Suprapubic skin (tissue), 4 donors: ENCODE results near the gene ALOX15. TPM values are rescaled to one million over a fixed set of nuclear protein-coding genes. Genes with fewer than 3 reads are reported as not detected.
A peak's percentile ranks its signal among the peaks of the same experiment; 100 is the strongest.
"Not testable (repeated sequence)": the region's sequence is repeated elsewhere in the genome, so short reads cannot be mapped to it uniquely, and the experiment has no call there.

Experiments
- DNase-seq, 2 donors: peaks; one replicate each; pipeline ENCODE4 v3.0.0-alpha.2; 2019; ENCODE audit warnings: low spot score in 2 of 2
- H3K27ac ChIP-seq: fragments of 200-600 bp; sonication (generic); one replicate; pipeline ENCODE4 v1.5.1; 2019
- H3K27me3 ChIP-seq: fragments of 200-600 bp; sonication (generic); one replicate; pipeline ENCODE4 v1.5.1; 2019
- H3K36me3 ChIP-seq: fragments of 200-600 bp; sonication (generic); one replicate; pipeline ENCODE4 v1.5.1; 2019
- H3K4me1 ChIP-seq: fragments of 200-600 bp; sonication (generic); one replicate; pipeline ENCODE4 v1.5.1; 2019
- H3K4me3 ChIP-seq: fragments of 200-600 bp; sonication (generic); one replicate; pipeline ENCODE4 v1.5.1; 2019; ENCODE audit warnings: mild to moderate bottlenecking
- H3K9me3 ChIP-seq: fragments of 200-600 bp; sonication (generic); one replicate; pipeline ENCODE4 v1.5.1; 2019
- CTCF ChIP-seq, 2 donors: fragments of 200-600 bp in 1 of 2; fragments of 450-650 bp in 1 of 2; sonication (generic) in 1 of 2; IDR thresholded peaks; one replicate each; pipeline ENCODE4 v1.5.1; 2016 to 2019; ENCODE audit warnings: antibody characterized with exemption in 2 of 2, mild to moderate bottlenecking in 1 of 2, moderate library complexity in 1 of 2
- EP300 ChIP-seq: sonication (generic); formaldehyde crosslinking; IDR thresholded peaks from one replicate; pipeline ENCODE4 v1.6.1; 2017; ENCODE audit warnings: antibody characterized with exemption
- POLR2A ChIP-seq, 2 donors: fragments of 450-650 bp; IDR thresholded peaks; one replicate each; pipeline ENCODE4 v1.6.1; 2017; ENCODE audit warnings: antibody characterized with exemption in 2 of 2, mild to moderate bottlenecking in 2 of 2, moderate library complexity in 2 of 2
- POLR2AphosphoS5 ChIP-seq, 3 donors: sonication (generic); formaldehyde crosslinking; IDR thresholded peaks; one replicate each; pipeline ENCODE4 v1.6.1; 2017; ENCODE audit warnings: antibody characterized with exemption in 3 of 3
- WGBS: methylation state at CpG from one replicate; pipeline ENCODE4 v1.1.5; 2018; 5-methylcytosine and 5-hydroxymethylcytosine counted together
- total RNA-seq, 4 donors: library from RNA; depleted of rRNA; stranded (reverse); fragments of >200 nt; gene quantifications; one replicate each; pipeline ENCODE4 v1.1.0, GENCODE V29; 2016

Gene ALOX15, protein sequence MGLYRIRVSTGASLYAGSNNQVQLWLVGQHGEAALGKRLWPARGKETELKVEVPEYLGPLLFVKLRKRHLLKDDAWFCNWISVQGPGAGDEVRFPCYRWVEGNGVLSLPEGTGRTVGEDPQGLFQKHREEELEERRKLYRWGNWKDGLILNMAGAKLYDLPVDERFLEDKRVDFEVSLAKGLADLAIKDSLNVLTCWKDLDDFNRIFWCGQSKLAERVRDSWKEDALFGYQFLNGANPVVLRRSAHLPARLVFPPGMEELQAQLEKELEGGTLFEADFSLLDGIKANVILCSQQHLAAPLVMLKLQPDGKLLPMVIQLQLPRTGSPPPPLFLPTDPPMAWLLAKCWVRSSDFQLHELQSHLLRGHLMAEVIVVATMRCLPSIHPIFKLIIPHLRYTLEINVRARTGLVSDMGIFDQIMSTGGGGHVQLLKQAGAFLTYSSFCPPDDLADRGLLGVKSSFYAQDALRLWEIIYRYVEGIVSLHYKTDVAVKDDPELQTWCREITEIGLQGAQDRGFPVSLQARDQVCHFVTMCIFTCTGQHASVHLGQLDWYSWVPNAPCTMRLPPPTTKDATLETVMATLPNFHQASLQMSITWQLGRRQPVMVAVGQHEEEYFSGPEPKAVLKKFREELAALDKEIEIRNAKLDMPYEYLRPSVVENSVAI
- 1 to 10 TPM in 1 of 4 donors, under 1 TPM in 3; 0.15 to 1.5 (median 0.36) TPM for total RNA-seq

- Histone ChIP-seq H3K4me1 (peaks cover 26% of the 10 kb centered on the region), H3K4me3 (peak within 1 kb of the TSS; percentile 7), H3K9me3 (no peaks in the 10 kb centered on the region), H3K27ac (no peak within 1 kb of the TSS), H3K36me3 (no peaks in the 10 kb centered on the region), H3K27me3 (peaks cover 59% of the 10 kb centered on the region)
- no peak for TF ChIP-seq POLR2A (IDR thresholded peaks at IDR 0.05)
- TF ChIP-seq EP300, result no peak
- no peak for TF ChIP-seq POLR2AphosphoS5 (IDR thresholded peaks at IDR 0.05)
- no peak for TF ChIP-seq CTCF (IDR thresholded peaks at IDR 0.05)
- DNase-seq, result no peak
- WGBS, result 19% methylated on average over 32 of the region's 58 CpGs
Measured at GRCh38 chr17:4641297-4642195, at the start of gene ALOX15. TSS of gene ALOX15 (minus strand) at chr17:4641678. CDS start at chr17:4641651, 27 bp downstream.

GRCh38 chr17:4690745-4691144, 49.3 kb upstream of the ALOX15 start:
- Histone ChIP-seq H3K27ac (no peak overlapping the region), H3K4me1 (no peaks in the 10 kb centered on the region), H3K4me3 (no peak overlapping the region), H3K27me3 (no peaks in the 10 kb centered on the region), H3K36me3 (peaks cover 29% of the 10 kb centered on the region), H3K9me3 (no peaks in the 10 kb centered on the region)
- DNase-seq, result no peak
- 75% methylated on average over 2 of the region's 2 CpGs for WGBS
- TF ChIP-seq EP300 (no peak), CTCF (IDR thresholded peaks at IDR 0.05) (no peak), POLR2A (IDR thresholded peaks at IDR 0.05) (no peak), POLR2AphosphoS5 (IDR thresholded peaks at IDR 0.05) (no peak)

GRCh38 chr17:4689872-4690271, 48.4 kb upstream of the ALOX15 start:
- H3K36me3 ChIP-seq, result peaks cover 35% of the 10 kb centered on the region
- 88% methylated on average over 12 of the region's 12 CpGs for WGBS
- H3K4me3 ChIP-seq, H3K4me1 ChIP-seq, H3K9me3 ChIP-seq, H3K27ac ChIP-seq, DNase-seq, H3K27me3 ChIP-seq: not testable (repeated sequence)

DNA sequence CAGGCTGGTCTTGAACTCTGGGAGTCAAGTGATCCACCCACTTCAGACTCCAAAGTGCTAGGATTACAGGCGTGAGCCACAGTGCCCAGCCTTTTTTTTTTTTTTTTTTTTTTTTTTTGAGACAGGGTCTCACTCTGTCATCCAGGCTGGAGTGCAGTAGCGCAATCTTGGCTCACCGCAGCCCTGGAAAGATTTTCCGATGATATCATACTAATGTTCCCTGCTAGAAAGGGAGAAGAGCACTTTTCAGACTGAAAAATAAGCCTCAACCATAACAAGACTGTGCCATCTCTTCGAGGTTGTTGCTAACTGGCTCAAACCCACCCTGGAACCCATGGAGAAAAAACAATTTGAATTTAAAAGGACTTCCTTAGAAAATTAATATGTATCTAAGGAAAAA, 42.3 kb upstream of the ALOX15 start:
- H3K27me3 ChIP-seq, H3K4me1 ChIP-seq, H3K27ac ChIP-seq, DNase-seq, H3K9me3 ChIP-seq, H3K4me3 ChIP-seq: not testable (repeated sequence)
- 79% methylated on average over 5 of the region's 5 CpGs for WGBS
- peaks cover 51% of the 10 kb centered on the region for H3K36me3 ChIP-seq

GRCh38 chr17:4679658-4680057, 38.2 kb upstream of the ALOX15 start:
- TF ChIP-seq EP300, result no peak
- Histone ChIP-seq H3K4me1 (no peaks in the 10 kb centered on the region), H3K27me3 (no peaks in the 10 kb centered on the region), H3K4me3 (no peak overlapping the region), H3K36me3 (peaks cover 79% of the 10 kb centered on the region), H3K27ac (no peak overlapping the region), H3K9me3 (no peaks in the 10 kb centered on the region)
- peak in 1 of 2 donors; percentile 55 for DNase-seq
- 74% methylated on average over 7 of the region's 7 CpGs for WGBS

DNA sequence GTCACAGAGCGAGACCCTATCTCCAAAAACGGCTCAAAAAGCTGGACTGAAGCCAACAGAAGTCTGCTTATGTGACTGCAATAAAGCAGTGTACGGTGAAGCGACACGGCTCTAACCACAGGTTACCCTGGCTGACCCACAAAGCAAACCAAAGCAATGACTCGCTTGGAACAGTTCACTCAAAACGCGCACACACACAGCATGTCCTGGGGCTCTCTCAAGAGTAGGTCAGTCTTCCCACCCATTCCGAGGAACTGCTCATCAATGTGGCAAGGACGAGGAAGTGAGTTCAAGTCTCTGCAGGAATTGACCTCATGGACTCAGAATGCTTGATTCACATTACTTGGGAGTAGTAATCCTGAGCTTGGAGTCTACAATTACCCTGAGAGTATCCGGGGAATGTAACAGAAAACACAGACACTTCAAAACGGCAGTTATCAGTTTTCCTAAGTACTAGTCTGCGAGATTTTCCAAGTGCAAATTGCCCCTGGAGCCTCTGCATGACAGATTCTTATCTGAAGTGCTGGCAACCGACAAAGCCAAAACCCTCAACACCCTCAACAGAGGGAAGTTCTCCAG, 37.1 kb upstream of the ALOX15 start:
- Histone ChIP-seq H3K4me3 (no peak overlapping the region), H3K27me3 (no peaks in the 10 kb centered on the region), H3K36me3 (peaks cover 90% of the 10 kb centered on the region), H3K27ac (no peak overlapping the region), H3K4me1 (no peaks in the 10 kb centered on the region), H3K9me3 (no peaks in the 10 kb centered on the region)
- 54% methylated on average over 14 of the region's 14 CpGs for WGBS
- peak in 1 of 2 donors; percentile 38 for DNase-seq
- no peak for TF ChIP-seq POLR2AphosphoS5 (IDR thresholded peaks at IDR 0.05)
- TF ChIP-seq POLR2A (IDR thresholded peaks at IDR 0.05), result no peak
